ENCODE data around the gene SDK2. TPM values are rescaled to one million over a fixed set of nuclear protein-coding genes. Genes with fewer than 3 reads are reported as not detected.

Gene SDK2
- total RNA-seq, 2 donors from 2014 or later = 1.4 to 1.7 TPM

DNA sequence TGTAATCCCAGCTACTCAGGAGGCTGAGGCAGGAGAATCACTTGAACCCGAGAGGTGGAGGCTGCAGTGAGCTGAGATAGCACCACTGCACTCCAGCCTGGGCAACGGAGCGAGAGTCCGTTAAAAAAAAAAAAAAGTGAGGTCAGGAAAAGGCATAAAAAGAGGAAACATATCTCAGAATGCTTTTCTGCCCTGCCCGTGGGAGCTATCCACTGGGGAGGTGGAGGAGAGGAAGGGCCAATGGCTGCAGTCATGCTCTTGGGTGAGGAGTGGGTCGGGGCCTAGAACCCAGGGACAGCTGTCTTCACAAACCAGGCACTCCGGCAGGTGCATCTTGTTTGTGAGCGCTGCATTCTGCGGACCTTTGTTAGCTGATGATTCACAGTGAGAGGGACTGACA lies 272.4 kb downstream of the SDK2 start:
- no peak for DNase-seq (ENCODE audit: low spot score)
- intact Hi-C loops (cut with DNase I) = loop anchor here (2.0 to 10.0 kb wide), 2 partner anchors 117 to 647 kb away; no protein-coding TSS in a partner anchor

DNA sequence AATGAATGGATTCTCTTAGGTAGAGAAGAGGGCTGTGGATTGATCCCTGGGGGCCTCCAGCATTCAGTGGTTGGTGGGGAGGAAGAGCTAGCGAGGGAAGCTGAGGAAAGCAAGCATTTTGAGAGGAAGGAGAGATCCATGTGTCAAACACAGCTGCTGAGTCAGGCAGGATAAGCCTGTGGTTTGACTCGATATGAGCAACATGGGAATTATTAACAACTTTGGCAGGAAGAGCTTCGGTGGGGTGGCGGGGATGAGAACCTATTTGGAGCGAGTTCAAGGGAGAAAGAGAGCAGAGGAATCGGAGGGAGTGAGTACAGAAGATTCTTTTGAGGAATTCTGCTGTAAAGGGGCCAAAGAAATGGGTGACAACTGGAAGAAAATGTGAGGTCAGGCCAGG lies 273.0 kb downstream of the SDK2 start:
- no peak for DNase-seq (ENCODE audit: low spot score)
- intact Hi-C loops (cut with DNase I) = loop anchor here (2.0 to 10.0 kb wide), 2 partner anchors 116 to 646 kb away; no protein-coding TSS in a partner anchor

DNA sequence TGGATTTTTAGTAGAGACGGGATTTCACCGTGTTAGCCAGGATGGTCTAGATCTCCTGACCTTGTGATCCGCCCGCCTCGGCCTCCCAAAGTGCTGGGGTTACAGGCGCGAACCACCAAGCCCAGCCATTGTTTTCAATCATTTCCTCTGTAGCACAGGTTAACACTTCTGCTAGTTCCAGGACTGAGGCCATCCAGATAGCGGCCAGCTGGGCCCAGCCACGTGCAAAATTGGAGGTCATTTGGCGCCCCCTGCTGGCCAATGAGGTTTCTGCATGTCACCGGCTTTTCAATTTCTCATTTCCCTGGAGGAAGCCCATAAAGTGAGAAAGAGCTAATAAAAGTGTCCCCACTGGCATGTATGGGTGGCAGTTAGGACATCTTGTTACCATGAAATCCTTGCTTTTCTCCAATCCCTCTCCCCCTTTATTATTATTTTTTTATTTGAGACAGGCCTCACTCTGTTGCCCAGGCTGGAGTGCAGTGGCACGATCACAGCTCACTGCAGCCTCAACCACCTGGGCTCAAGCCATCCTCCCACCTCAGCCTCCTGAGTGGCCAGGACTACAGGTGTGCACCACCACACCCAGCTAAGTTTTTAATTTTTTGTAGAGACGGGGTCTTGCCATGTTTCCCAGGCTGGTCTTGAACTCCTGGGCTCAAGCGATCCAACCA lies 274.3 kb downstream of the SDK2 start:
- DNase-seq (ENCODE audit: low spot score) = peak; percentile 95
- intact Hi-C loops (cut with DNase I) = loop anchor here (2.0 to 10.0 kb wide), 2 partner anchors 115 to 645 kb away; no protein-coding TSS in a partner anchor

DNA sequence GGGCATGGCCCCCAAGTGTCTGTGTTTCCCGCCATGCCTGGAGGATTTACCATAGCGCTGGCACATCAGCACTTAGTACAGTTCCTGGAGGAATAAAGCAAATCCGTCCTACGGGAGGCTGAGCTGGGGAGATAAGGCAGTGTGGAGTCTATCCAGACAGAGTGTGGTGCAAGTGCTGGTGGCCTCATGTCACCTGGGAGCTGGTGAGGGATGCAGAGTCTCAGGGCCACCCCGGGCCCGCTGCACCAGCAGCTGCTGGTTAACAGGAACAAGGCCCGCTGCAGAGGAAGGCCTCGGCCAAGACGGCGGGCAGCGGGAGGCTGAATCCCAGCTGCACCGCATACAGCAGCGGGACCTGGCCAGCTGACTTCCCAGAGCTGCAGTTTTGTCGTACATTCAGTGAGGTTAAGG lies 275.1 kb downstream of the SDK2 start:
- intact Hi-C loops (cut with DNase I) = no loop called here
- DNase-seq (ENCODE audit: low spot score) = no peak

DNA sequence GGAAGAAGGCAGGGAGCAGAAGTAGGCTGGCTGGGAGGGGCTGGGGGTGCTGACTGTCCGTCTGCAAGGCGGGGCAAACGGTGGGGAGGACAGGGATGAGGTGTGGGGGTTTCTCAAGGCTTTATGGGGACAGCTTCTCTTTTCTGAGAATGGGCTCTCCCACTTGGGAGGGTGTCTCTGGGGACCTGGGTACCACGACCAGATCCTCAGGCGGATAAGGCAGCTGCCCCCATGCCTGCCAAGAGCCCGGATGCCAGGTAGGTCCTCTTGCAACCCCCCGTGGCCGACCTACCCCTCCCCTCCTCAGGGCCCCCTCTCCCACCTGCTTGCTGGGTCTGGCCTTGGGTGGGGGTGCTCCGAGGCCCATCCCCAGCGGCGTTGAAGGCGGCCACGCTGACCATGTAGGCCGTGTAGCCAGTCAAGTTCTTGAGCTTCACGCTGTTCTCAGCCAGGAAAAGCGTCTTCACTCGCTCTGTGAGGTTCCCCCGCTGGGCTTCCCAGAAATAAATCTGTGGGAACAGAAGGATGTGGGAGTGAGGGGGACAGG lies 276.1 kb downstream of the SDK2 start:
- DNase-seq (ENCODE audit: low spot score) = no peak
- intact Hi-C loops (cut with DNase I) = no loop called here

DNA sequence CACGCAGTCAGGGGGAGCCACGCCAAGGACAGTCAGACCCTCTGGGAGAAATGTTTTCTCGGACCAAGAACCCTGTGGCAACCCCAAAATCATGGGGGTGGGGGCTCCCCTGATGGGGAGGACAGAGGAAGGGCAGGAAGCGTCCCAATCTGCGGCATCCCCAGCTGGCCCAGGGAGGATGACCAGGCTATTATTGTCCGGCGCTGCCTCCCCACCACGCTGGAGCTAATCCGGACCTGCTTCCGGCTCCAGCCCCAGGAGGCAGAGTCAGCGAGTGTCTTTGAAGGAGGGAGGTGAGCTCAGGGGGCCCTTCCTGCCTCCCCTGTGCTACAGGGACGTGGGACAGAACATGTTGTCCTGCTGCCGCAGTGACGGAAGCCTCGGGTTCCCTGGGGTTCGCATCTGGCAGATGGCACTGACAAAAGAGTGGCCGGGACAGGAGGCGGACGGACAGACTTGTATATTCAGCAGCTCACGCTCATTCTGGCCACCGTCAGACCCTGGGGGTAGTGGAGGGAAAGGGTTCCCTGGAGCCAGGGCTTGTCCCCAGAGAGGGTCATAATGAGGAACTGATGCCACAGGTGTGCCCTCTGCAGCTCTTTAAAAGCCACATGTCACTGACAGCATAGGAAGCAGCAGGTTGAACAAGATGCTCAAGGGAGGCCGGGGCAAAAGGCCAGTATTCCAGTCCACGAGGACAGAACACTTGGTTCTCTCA lies 278.2 kb downstream of the SDK2 start:
- intact Hi-C loops (cut with DNase I) = loop anchor here in 1 of 2 donors (2.0 kb wide), 1 partner anchor 113 kb away; no protein-coding TSS in a partner anchor
- no peak for DNase-seq (ENCODE audit: low spot score)

DNA sequence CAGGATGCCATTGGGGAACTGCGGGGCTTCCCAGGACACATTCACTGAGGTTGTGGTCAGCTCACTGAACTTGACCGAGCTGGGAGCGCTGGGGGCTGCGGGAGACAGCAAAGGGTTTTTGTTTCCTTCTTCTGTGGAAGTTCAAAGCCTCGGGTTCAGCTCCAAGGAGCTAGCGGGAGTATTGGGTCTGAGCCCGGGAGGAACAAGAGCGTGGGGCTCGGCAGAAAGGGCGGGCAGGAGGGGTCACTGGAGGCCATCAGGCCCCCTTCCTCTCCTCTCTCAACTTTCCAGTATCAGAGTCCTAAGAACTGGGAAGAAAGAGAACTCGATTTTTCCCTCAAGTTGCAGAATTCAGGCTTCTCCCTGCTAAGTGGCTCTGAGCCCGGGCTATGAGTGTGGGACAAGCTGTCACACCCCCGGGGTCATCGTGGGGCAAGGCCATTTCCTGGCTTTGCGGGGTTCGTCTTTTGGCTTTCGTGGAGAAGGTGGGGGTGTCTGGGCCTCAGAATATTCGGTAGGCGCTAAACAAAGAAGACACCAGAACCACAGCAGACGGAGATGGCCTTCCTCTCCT lies 278.9 kb downstream of the SDK2 start:
- intact Hi-C loops (cut with DNase I) = no loop called here
- no peak for DNase-seq (ENCODE audit: low spot score)

DNA sequence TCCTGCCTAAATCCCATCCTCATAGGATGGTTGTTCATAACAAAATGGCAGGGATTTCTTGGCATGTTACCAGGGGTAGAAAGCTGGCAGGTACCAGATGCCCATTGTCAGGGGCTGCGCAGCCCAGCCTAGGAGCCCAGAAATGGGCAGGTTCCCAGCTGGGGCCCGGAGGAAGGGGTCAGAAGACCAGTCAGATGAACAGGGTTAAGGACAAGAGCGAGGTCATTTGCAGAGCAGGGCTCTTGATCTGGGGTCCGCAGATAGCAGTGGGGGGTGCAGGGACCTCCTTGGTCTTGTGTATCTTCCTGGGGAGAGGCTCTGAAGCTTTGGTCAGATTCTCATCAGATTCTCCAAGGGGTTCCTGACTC lies 280.1 kb downstream of the SDK2 start:
- no peak for DNase-seq (ENCODE audit: low spot score)
- intact Hi-C loops (cut with DNase I) = no loop called here

DNA sequence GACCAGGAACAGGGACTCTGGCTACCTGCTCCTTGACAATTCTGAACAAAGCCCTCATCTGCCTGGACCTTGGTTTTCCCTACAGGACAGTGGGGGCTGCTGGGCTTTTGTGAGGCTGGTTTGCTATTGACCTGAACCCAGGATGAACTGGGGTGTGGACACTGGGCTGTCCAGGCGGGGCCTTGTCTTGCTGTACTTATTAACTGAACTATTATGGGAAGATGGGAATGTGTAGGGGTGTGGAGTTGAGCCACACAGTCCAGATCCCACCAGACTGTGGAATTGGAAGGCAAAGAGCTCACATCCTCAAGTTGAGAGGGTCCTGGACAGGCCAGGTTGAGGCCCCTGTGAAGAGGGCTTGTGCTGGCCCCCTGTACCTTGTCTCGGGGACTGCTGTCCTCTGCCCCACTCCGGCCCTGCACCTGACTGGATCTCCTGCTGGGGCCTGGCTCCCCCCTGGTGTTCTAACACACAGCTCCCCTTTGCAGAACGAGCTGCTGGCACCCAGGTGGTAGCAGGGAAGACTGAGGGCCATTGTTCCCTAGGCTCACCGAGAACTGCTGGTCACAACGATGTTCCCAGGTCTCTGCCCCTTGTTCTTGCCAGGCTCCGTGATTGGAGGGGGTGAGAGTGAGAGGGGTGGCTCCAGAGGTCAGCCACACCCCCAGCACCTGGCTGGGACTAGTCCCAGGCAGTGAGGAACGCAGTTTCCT lies 280.6 kb downstream of the SDK2 start:
- DNase-seq (ENCODE audit: low spot score) = no peak
- intact Hi-C loops (cut with DNase I) = no loop called here

DNA sequence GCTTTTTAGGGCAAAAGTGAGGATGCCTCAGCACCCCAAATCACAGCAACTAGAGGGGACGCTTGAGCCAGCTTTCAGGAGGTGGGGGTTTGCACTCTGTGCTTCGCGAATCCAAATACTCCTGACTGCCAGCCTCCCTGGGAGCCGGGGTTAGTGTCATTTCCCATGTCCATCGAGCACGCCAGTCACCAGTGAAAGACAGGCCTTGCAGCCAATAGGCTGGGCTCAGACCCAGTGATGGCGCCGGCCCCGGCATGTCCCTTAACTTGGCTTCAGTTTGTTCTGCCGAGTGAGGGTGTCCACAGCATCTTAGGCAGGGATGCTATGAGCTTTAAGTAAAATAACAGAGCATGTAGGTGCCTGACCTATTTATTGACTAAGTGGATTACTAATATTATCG lies 281.5 kb downstream of the SDK2 start:
- DNase-seq (ENCODE audit: low spot score) = no peak
- intact Hi-C loops (cut with DNase I) = no loop called here

DNA sequence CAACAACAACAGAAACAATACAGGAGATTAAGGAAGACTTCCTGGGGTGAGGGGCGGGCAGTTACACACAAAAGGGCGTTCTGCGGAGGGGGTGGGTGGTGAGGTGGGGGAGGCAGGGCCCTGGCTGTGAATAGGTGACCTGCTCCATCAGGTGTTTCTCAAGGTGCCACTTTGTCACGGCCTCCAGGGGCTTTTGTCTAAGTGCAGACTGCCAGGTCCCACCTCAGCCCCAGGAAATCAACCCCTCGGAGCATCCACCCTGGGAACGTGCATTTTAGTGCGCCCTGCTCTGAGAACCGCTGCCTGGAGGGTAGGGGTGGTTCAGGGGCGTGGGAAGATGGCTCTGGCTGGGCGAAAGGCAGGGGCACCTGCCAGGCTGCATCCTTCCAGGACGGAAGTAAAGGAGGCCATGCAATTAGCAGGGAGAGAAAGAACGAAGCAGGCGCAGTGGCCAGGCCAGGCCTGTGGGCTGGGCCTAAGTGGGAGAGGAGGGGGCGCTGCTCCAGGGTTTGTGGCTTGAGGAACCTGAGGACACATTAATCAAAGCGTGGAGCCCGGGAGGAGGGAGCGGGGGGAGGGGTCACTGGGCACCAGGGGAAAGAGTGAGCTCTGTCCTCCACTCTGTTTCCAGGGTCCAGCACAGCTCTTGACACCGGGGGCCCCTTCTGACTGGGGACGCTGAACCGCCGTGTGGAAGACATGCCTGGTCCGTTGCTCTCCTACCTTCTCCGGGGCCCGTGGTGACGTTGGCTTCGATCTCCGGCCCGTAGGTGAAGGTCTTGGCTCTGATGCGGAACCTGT lies 283.1 kb downstream of the SDK2 start:
- no peak for DNase-seq (ENCODE audit: low spot score)

DNA sequence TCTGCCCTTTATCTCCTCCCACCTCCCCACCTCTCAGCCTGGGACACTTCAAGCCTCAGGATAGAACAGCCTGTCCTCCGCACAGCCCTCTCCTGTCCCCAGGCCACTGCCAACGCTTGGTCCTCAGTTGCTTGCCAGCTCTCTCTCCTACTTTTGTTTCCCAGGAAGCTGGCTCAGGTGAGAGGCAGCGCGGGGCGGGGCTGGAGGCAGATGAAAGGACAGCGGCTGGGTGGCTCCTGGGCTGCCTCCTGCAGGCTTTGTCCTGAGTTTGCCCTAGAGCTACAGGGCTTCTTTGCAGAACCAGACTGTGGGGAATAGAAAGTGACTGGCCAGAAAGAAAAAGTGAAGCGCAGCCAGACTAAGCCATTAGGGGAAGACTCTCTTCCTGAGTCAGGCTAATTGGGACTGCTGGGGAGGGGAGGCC lies 284.2 kb downstream of the SDK2 start:
- intact Hi-C loops (cut with DNase I) = no loop called here
- no peak for DNase-seq (ENCODE audit: low spot score)

More for the DNA sequence above, 283.1 kb downstream of the SDK2 start:
- intact Hi-C loops (cut with DNase I) = no loop called here

DNA sequence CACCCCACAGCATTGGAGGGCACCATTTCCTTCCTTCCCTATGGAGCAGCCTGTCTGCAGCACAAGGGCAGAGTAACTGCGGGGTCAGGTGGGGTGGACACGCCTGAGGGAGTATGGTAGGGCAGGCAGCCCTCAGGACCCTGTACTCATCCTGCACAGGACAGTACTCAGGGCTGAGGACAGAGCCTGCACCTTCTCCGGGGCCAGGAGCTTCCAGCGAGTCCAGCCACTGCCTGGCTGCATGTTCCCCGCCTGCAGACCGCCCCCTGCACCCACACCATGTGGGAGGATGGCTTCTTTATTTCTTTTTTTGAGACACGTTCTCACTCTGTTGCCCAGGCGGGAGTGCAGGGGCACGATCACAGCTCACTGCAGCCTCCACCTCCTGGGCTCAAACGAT lies 284.9 kb downstream of the SDK2 start:
- no peak for DNase-seq (ENCODE audit: low spot score)
- intact Hi-C loops (cut with DNase I) = no loop called here

DNA sequence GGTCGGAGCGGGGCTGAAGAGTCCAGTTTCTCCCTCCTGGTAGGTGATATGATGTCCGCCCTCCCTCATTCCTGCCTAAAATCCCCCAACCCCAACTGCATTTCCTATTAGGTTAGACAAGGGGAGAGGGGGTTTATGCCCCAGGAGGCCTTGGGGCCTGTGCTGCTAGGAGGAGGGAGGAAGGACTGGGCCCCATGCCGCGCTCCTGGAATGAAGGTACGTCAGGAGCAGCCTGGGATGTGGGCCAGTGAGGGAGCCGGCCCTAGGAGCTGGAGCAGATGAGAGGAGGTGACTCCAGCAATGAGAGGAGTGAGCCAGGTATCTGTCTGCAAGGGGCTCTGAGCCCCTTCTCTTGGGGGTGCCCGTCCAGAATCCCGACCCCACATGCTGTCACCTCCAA lies 285.6 kb downstream of the SDK2 start:
- DNase-seq (ENCODE audit: low spot score) = no peak
- intact Hi-C loops (cut with DNase I) = no loop called here

DNA sequence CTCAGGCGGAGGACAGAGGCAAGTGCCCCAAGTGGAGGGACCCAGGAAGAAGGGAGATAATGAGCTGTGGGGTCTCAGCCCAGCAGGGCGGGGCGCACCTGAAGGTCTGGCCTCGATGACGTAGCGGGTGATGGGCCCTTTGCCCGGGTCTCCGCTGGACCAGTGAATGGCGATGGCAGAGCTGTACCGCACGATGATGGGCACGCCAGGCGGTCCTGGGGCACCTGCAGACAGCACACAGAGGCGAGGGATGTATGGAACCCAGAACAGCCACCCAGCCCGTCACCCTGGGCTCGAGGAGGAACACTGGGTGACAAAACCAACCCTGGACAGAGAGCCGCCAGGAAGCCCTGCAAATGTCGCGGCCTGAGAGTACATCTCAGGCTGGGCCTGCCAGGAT lies 286.3 kb downstream of the SDK2 start:
- intact Hi-C loops (cut with DNase I) = no loop called here
- DNase-seq (ENCODE audit: low spot score) = no peak

DNA sequence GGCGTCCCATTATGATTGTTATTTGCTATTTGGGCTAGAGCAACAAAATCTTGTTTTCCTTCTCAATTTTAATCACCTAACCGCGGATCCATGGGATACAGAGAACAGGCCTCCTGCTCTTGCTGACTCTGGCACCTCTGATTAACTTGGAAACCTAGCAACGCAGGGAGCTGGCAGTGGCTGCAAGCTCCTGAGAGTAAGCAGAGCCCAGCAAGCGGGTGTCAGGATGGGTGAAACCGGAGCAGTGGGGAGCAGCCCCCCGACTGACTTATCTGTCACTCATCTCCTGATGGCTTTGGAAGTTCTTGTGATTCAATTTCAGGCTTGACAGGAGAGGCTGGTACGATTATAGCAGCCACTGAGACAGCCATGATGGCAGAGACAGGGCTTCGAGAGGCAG lies 286.9 kb downstream of the SDK2 start:
- no peak for DNase-seq (ENCODE audit: low spot score)
- intact Hi-C loops (cut with DNase I) = no loop called here

DNA sequence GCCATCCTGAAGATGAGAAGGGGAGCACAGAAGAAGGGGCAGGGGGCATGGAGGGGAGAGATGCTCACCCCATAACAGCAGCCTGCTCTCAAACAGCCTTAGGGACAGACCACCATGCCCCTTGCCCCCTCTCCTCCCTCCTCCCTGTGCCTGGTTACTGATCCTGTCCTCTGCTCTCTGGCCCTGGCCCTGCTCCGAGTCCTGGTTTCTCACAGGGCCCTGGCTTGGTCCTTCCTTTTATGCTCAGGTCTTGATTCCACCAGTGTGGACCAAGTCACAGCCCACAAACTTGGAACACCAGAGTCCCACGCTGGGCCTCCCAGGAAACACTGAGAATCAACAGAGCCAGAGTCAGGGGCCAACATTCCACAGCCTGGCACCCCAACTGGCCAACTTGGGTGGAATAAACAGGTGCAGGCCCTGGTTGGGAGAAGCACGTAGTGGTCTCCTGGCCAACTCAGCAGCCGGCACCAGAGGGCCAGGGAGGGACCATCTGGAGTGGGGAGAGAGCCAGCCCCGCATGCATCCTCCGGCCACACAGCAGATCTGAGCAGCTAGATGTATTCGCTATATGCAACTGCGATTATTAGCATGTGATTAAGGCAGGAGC lies 287.6 kb downstream of the SDK2 start:
- intact Hi-C loops (cut with DNase I) = no loop called here
- no peak for DNase-seq (ENCODE audit: low spot score)

Measured in posterior vena cava (tissue), 2 donors.